SU-DHL-6 (cell line): Measurements from ENCODE around the gene FXYD1.

Experiments used
- EZH2phosphoT487 ChIP-seq: fragments of 200-600 bp; sonication (generic), shearing (Covaris generic); conservative IDR thresholded peaks from 2 replicates; pipeline ENCODE4 v1.6.1; 2018; ENCODE audit warnings: mild to moderate bottlenecking, antibody characterized with exemption, low read length, moderate library complexity, mixed read lengths
- TF ChIP-seq, protein P1 (sequence below): fragments of 200-600 bp; sonication (generic); IDR thresholded peaks from one replicate; pipeline ENCODE4 v1.5.1; 2017; ENCODE audit warnings: antibody characterized with exemption, mild to moderate bottlenecking, low read length, moderate library complexity; ENCODE audit not compliant: insufficient read depth, poor library complexity, severe bottlenecking

DNA sequence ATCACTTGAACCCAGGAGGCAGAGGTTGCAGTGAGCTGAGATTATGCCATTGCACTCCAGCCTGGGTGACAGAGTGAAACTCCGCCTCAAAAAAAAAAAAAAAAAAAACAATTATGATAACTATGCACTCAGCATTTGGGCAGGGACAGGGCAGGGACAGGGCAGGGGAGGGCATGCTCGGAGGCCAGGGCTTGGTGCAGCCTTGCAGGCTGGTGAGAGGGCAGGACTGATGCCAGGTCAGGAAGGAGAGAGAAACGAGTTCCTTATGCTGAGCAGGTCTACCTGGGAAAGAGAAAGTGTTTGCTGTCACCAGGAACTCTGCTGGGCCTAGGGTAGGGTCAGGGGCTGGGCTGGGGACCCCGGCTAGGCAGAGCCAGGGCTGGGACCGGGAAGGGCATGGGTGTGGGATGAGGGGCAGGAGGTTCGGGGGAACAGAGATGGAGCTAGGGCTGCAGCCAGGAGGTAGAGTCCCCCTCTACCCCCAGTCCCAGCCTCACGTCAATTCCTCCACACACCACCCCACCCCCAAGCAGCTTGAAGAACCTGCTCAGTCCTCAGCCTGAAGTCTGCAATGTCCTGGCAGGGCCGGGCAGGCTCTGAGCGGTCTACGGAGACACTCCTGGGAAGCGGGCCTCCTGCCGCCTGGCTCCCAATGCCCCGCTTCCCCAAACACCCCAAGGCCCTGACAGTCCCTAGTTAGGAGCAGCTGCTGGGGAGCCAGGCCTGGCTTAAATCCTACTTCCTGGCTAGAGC lies 20.2 kb upstream of the FXYD1 start:
- TF ChIP-seq, protein P1, sequence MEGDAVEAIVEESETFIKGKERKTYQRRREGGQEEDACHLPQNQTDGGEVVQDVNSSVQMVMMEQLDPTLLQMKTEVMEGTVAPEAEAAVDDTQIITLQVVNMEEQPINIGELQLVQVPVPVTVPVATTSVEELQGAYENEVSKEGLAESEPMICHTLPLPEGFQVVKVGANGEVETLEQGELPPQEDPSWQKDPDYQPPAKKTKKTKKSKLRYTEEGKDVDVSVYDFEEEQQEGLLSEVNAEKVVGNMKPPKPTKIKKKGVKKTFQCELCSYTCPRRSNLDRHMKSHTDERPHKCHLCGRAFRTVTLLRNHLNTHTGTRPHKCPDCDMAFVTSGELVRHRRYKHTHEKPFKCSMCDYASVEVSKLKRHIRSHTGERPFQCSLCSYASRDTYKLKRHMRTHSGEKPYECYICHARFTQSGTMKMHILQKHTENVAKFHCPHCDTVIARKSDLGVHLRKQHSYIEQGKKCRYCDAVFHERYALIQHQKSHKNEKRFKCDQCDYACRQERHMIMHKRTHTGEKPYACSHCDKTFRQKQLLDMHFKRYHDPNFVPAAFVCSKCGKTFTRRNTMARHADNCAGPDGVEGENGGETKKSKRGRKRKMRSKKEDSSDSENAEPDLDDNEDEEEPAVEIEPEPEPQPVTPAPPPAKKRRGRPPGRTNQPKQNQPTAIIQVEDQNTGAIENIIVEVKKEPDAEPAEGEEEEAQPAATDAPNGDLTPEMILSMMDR: no peak
- no peak for TF ChIP-seq EZH2phosphoT487
